Large intestine (tissue), 3 donors: ENCODE measurements around the gene FBXO22. TPM values are rescaled to one million over a fixed set of nuclear protein-coding genes. Genes with fewer than 3 reads are reported as not detected.
A peak's percentile ranks its signal among the peaks of the same experiment; 100 is the strongest.

Source experiments
- DNase-seq, 2 donors: peaks; one replicate each; pipeline versions ENCODE4 v3.0.0 to v3.0.0-alpha.2; 2013
- H3K27ac ChIP-seq: one replicate; pipeline ENCODE4 v1.5.1; 2013; ENCODE audit warnings: low read length
- H3K27me3 ChIP-seq: 2 replicates; pipeline ENCODE4 v1.6.1; 2013; ENCODE audit warnings: low read length; ENCODE audit not compliant: control insufficient read depth, insufficient read depth
- H3K36me3 ChIP-seq: 2 replicates; pipeline ENCODE4 v1.6.1; 2013; ENCODE audit warnings: low read length; ENCODE audit not compliant: control insufficient read depth, insufficient read depth
- H3K4me1 ChIP-seq: one replicate; pipeline ENCODE4 v1.6.1; 2013; ENCODE audit warnings: low read length; ENCODE audit not compliant: control insufficient read depth, insufficient read depth
- H3K4me3 ChIP-seq: one replicate; pipeline ENCODE4 v1.5.1; 2013; ENCODE audit warnings: low read length
- H3K9me3 ChIP-seq: one replicate; pipeline ENCODE4 v1.6.1; 2013; ENCODE audit warnings: mild to moderate bottlenecking, low read depth, low read length, moderate library complexity; ENCODE audit not compliant: control insufficient read depth
- WGBS: methylation state at CpG from one replicate; pipeline ENCODE4 v1.1.5; 2013; ENCODE audit warnings: low lambda C conversion rate; ENCODE audit not compliant: insufficient coverage; 5-methylcytosine and 5-hydroxymethylcytosine counted together
- polyA plus RNA-seq: library from polyadenylated mRNA; unstranded; fragments of 120-200 nt; gene quantifications from one replicate; pipeline ENCODE4 v1.2.1, GENCODE V29; 2013

The FBXO22 gene
- polyA plus RNA-seq, 1 donor = 24.9 TPM

GRCh38 chr15:75928680-75929608 is 25.3 kb downstream of the FBXO22 start:
- Histone ChIP-seq H3K27me3 (no peaks in the 10 kb centered on the region), H3K4me1 (no peaks in the 10 kb centered on the region), H3K36me3 (peaks cover 23% of the 10 kb centered on the region), H3K4me3 (no peak overlapping the region), H3K27ac (no peak overlapping the region), H3K9me3 (no peaks in the 10 kb centered on the region)
- no CpG with 5 or more reads among the region's 9 CpGs for WGBS
- DNase-seq = peak in 1 of 2 donors; percentile 27

DNA sequence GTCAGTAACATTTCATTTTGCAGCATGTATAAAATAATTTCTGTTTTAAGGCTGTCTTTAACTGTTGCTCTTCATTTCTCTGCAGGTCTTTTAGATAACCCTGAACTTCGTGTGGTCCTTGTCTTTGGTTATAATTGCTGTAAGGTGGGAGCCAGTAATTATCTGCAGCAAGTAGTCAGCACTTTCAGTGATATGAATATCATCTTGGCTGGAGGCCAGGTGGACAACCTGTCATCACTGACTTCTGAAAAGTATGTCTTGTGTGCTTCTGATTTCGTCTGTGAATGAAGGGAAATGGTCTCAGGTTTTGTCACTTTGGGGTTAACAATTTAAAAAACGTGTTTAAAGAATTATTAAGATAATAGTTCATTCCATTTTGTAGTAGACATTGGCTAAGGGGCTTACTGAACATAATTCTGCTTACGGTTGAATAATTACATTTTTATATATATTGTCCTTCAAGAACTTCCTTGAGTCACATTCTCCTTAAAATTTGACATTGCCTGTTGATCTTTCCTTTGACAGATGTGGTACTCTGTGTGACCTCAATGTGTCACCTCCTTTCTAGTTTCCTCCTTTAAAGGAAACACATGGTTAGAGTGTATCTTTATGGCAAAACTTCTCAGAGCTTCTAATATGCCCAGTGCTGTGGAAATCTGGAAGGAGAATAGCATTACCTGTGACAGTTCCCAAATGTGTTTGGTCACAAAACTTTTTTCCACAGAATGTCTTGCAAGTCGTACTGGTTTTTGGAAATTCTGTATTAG is 26.3 kb downstream of the FBXO22 start:
- peak in 1 of 2 donors; percentile 27 for DNase-seq
- no peak overlapping the region for H3K4me3 ChIP-seq
- no peaks in the 10 kb centered on the region for H3K27me3 ChIP-seq
- H3K36me3 ChIP-seq = peaks cover 22% of the 10 kb centered on the region
- no peaks in the 10 kb centered on the region for H3K9me3 ChIP-seq
- H3K27ac ChIP-seq = no peak overlapping the region
- no peaks in the 10 kb centered on the region for H3K4me1 ChIP-seq
- WGBS = 75% methylated on average over 2 of the region's 5 CpGs

- no peaks in the 10 kb centered on the region for H3K4me1 ChIP-seq
- peaks cover 22% of the 10 kb centered on the region for H3K36me3 ChIP-seq
- WGBS = no CpG with 5 or more reads among the region's 2 CpGs
- no peak overlapping the region for H3K27ac ChIP-seq
- H3K27me3 ChIP-seq = no peaks in the 10 kb centered on the region
- DNase-seq = no peak
- H3K4me3 ChIP-seq = no peak overlapping the region
- no peaks in the 10 kb centered on the region for H3K9me3 ChIP-seq
Observed at GRCh38 chr15:75930866-75931265, 27.2 kb downstream of the FBXO22 start.

DNA sequence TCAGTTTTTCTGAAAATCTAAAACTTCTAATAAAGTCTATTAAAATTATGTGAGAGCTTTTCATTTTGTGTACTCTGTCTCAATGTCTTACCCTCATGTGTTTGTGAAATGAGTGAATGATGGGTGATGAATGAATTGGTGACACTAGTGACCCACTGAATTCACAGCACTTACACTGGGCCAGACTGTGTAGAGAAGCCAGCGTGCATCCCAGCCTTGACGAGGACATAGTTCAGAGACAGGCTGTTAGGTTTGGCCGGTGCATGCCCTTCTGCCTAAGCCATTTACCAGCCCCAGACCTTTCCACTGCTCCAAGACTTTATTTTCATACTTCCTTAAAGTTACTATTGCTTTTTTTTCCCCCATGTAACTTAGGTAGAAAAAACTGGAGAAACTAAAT is 38.8 kb downstream of the FBXO22 start:
- no peaks in the 10 kb centered on the region for H3K9me3 ChIP-seq
- peaks cover 5% of the 10 kb centered on the region for H3K36me3 ChIP-seq
- DNase-seq = no peak
- H3K4me3 ChIP-seq = no peak overlapping the region
- H3K27me3 ChIP-seq = peaks cover 5% of the 10 kb centered on the region
- no peaks in the 10 kb centered on the region for H3K4me1 ChIP-seq
- WGBS = no CpG with 5 or more reads among the region's 3 CpGs
- H3K27ac ChIP-seq = no peak overlapping the region

DNA sequence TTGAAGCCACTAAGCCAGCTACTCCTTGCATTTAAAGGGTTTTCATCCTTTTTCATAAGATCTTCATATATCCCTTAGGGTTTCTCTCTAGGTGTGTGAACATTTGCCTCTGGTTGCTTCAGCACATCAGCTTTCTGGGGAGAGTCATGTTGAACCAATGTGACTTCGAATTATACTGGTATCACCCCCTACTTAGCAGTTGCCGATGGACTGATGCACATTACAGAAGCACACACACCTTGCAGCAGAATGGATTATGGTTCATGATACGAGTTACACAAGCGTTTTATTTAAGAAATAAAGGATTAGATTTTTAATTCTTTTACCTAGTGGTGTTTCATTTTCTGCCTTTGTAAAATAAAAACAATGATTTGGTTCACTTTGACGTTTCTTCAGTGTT is 39.6 kb downstream of the FBXO22 start:
- Histone ChIP-seq H3K9me3 (no peaks in the 10 kb centered on the region), H3K27ac (no peak overlapping the region), H3K36me3 (no peaks in the 10 kb centered on the region), H3K4me1 (no peaks in the 10 kb centered on the region), H3K4me3 (no peak overlapping the region), H3K27me3 (peaks cover 5% of the 10 kb centered on the region)
- WGBS = 83% methylated on average over 3 of the region's 5 CpGs
- DNase-seq = no peak

- WGBS = no CpG with 5 or more reads among the region's 1 CpG
- no peaks in the 10 kb centered on the region for H3K4me1 ChIP-seq
- H3K36me3 ChIP-seq = no peaks in the 10 kb centered on the region
- H3K4me3 ChIP-seq = no peak overlapping the region
- no peaks in the 10 kb centered on the region for H3K9me3 ChIP-seq
- no peak overlapping the region for H3K27ac ChIP-seq
- peaks cover 5% of the 10 kb centered on the region for H3K27me3 ChIP-seq
- no peak for DNase-seq
Observed at GRCh38 chr15:75943713-75944215, 40.1 kb downstream of the FBXO22 start.

DNA sequence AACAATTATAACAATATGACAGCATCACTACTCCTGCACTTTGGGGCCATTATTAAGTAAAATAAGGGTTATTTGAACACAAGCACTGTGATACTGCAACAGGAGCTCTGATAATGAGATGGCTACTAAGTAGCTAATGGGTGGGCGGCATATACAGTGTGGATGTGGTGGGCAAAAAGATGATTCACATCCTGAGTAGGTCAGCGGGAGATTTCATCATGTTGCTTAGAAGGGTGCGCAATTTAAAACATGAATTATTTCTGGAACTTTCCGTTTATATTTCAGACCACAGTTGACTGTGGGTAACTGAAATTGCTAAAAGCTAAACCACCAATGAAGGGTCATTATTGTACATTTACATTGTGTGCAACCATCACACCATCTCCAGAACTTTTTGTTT is 42.3 kb downstream of the FBXO22 start:
- H3K4me1 ChIP-seq = no peaks in the 10 kb centered on the region
- H3K27me3 ChIP-seq = peaks cover 5% of the 10 kb centered on the region
- H3K27ac ChIP-seq = no peak overlapping the region
- no peak overlapping the region for H3K4me3 ChIP-seq
- DNase-seq = no peak
- WGBS = no CpG with 5 or more reads among the region's 4 CpGs
- H3K36me3 ChIP-seq = no peaks in the 10 kb centered on the region
- no peaks in the 10 kb centered on the region for H3K9me3 ChIP-seq

- Histone ChIP-seq H3K27me3 (peaks cover 5% of the 10 kb centered on the region), H3K27ac (no peak overlapping the region), H3K9me3 (no peaks in the 10 kb centered on the region), H3K36me3 (no peaks in the 10 kb centered on the region), H3K4me3 (no peak overlapping the region), H3K4me1 (no peaks in the 10 kb centered on the region)
- WGBS = no CpG with 5 or more reads among the region's 1 CpG
- no peak for DNase-seq
Observed at GRCh38 chr15:75947092-75947491, 43.4 kb downstream of the FBXO22 start.

- DNase-seq = no peak
- Histone ChIP-seq H3K27me3 (peaks cover 5% of the 10 kb centered on the region), H3K36me3 (no peaks in the 10 kb centered on the region), H3K4me1 (no peaks in the 10 kb centered on the region), H3K4me3 (no peak overlapping the region), H3K9me3 (no peaks in the 10 kb centered on the region), H3K27ac (no peak overlapping the region)
- WGBS = 100% methylated on average over 1 of the region's 8 CpGs
Observed at GRCh38 chr15:75948761-75949296, 45.2 kb downstream of the FBXO22 start.

DNA sequence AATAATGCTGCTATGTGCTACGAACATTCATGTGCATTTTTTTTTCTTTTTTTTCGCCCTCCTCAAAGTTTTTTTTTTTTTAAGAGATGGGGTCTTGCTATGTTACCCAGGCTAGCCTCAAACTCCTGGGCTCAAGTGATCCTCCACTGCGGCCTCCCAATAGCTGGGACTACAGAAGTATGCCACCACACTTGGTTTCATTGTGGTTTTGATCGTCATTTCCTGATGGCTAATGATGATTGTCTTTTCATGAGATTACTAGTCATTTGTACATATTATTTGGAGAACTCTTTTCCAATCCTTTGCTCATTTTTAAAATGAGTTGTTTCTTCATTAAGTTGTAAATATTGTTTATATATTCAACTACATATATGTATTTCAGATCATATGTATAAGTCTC is 48.8 kb downstream of the FBXO22 start:
- Histone ChIP-seq H3K27me3 (peaks cover 4% of the 10 kb centered on the region), H3K4me1 (no peaks in the 10 kb centered on the region), H3K27ac (no peak overlapping the region), H3K9me3 (no peaks in the 10 kb centered on the region), H3K36me3 (no peaks in the 10 kb centered on the region), H3K4me3 (no peak overlapping the region)
- DNase-seq = no peak
- 94% methylated on average over 2 of the region's 4 CpGs for WGBS
